Common myeloid progenitor, CD34-positive (primary cell): ENCODE data around the gene CCDC40.

Source experiments
- CTCF ChIA-PET: fragments of 350-600 bp; sonication (Branson Sonifier 250); formaldehyde crosslinking; loops from one replicate; lab custom pipeline; 2021; ENCODE audit warnings: antibody characterized with exemption; lab: Charles Lee
- POLR2A ChIA-PET: fragments of 350-600 bp; sonication (Branson Sonifier 250); formaldehyde crosslinking; loops from one replicate; lab custom pipeline; 2021; ENCODE audit warnings: antibody characterized with exemption; lab: Charles Lee
- DNase-seq, 3 donors: peaks; one replicate each; pipeline versions ENCODE4 v3.0.0 to v3.0.0-alpha.2; 2013
- H3K27ac ChIP-seq, 2 experiments: 1 replicate in 1 of 2; 2 replicates in 1 of 2; pipeline ENCODE4 v1.7.0; 2013; ENCODE audit warnings: inconsistent platforms in 2 of 2, low read length in 2 of 2, mild to moderate bottlenecking in 2 of 2, low read depth in 1 of 2, moderate library complexity in 1 of 2; ENCODE audit not compliant: severe bottlenecking in 2 of 2, insufficient read depth in 1 of 2, poor library complexity in 1 of 2
- H3K27me3 ChIP-seq, 5 experiments: replicated peaks in 2 of 5; 1 replicate in 3 of 5; 2 replicates in 2 of 5; pipeline versions ENCODE4 v1.6.1 to v1.7.0; 2013; ENCODE audit warnings: low read length in 4 of 5, mild to moderate bottlenecking in 2 of 5, moderate library complexity in 2 of 5, inconsistent platforms in 1 of 5; ENCODE audit not compliant: insufficient read depth in 5 of 5, control insufficient read depth in 4 of 5
- H3K36me3 ChIP-seq, 4 experiments: 1 replicate in 2 of 4; 2 replicates in 2 of 4; pipeline versions ENCODE4 v1.6.1 to v1.7.0; 2013; ENCODE audit warnings: low read length in 3 of 4, control low read depth in 1 of 4, mild to moderate bottlenecking in 1 of 4; ENCODE audit not compliant: control insufficient read depth in 4 of 4, insufficient read depth in 4 of 4
- H3K4me1 ChIP-seq, 4 experiments: 1 replicate in 3 of 4; 2 replicates in 1 of 4; pipeline versions ENCODE4 v1.6.1 to v1.7.1; 2013; ENCODE audit warnings: low read length in 3 of 4, mild to moderate bottlenecking in 3 of 4, control low read depth in 1 of 4, inconsistent platforms in 1 of 4, moderate library complexity in 1 of 4; ENCODE audit not compliant: control insufficient read depth in 4 of 4, insufficient read depth in 4 of 4; ENCODE audit errors: control extremely low read depth in 1 of 4
- H3K4me3 ChIP-seq, 7 experiments: 1 replicate in 4 of 7; 2 replicates in 3 of 7; pipeline versions ENCODE4 v1.5.1 to v1.7.0; 2013; ENCODE audit warnings: mild to moderate bottlenecking in 7 of 7, low read length in 6 of 7, moderate library complexity in 6 of 7, inconsistent platforms in 2 of 7, low read depth in 2 of 7, control low read depth in 1 of 7; ENCODE audit not compliant: insufficient read depth in 4 of 7, control insufficient read depth in 1 of 7; ENCODE audit errors: extremely low read depth in 1 of 7
- H3K9me3 ChIP-seq, 5 experiments: 1 replicate in 4 of 5; 2 replicates in 1 of 5; pipeline versions ENCODE4 v1.6.1 to v1.7.1; 2013; ENCODE audit warnings: low read length in 4 of 5, mild to moderate bottlenecking in 2 of 5, inconsistent platforms in 1 of 5, low read depth in 1 of 5, moderate library complexity in 1 of 5; ENCODE audit not compliant: control insufficient read depth in 4 of 5, insufficient read depth in 2 of 5; ENCODE audit errors: control extremely low read depth in 1 of 5
- WGBS: methylation state at CpG from one replicate; pipeline ENCODE4 v1.1.5; 2013; ENCODE audit not compliant: insufficient coverage; 5-methylcytosine and 5-hydroxymethylcytosine counted together

Gene CCDC40

GRCh38 chr17:80106176-80106575, 69.7 kb downstream of the CCDC40 start:
- ChIA-PET POLR2A (no interaction called here), CTCF (no interaction called here)
- WGBS, result 90% methylated on average over 7 of the region's 10 CpGs
- H3K36me3 ChIP-seq, result no peaks in the 10 kb centered on the region
- no peak overlapping the region for H3K4me3 ChIP-seq
- H3K27me3 ChIP-seq, result no peaks in the 10 kb centered on the region
- peaks cover 2 to 10% (median 9%) of the 10 kb centered on the region in 4 experiments for H3K4me1 ChIP-seq
- DNase-seq, result no peak
- no peaks in the 10 kb centered on the region for H3K9me3 ChIP-seq
- no peak overlapping the region for H3K27ac ChIP-seq

- Histone ChIP-seq H3K9me3 (no peaks in the 10 kb centered on the region), H3K36me3 (no peaks in the 10 kb centered on the region), H3K4me3 (no peak overlapping the region), H3K4me1 (peaks cover 2 to 8% (median 7%) of the 10 kb centered on the region in 4 experiments), H3K27me3 (no peaks in the 10 kb centered on the region), H3K27ac (no peak overlapping the region)
- no peak for DNase-seq
- ChIA-PET POLR2A (no interaction called here), CTCF (no interaction called here)
- 89% methylated on average over 11 of the region's 12 CpGs for WGBS
Observed at GRCh38 chr17:80106751-80107150, 70.3 kb downstream of the CCDC40 start.

GRCh38 chr17:80107231-80108021, 71.0 kb downstream of the CCDC40 start:
- Histone ChIP-seq H3K27ac (no peak overlapping the region), H3K4me3 (no peak overlapping the region), H3K4me1 (peaks cover 0 to under 1% (median under 1%) of the 10 kb centered on the region in 4 experiments), H3K27me3 (no peaks in the 10 kb centered on the region), H3K9me3 (no peaks in the 10 kb centered on the region), H3K36me3 (no peaks in the 10 kb centered on the region)
- no peak for DNase-seq
- ChIA-PET POLR2A (no interaction called here), CTCF (no interaction called here)
- 94% methylated on average over 45 of the region's 46 CpGs for WGBS

- ChIA-PET CTCF (no interaction called here), POLR2A (no interaction called here)
- WGBS, result 93% methylated on average over 35 of the region's 40 CpGs
- H3K36me3 ChIP-seq, result no peaks in the 10 kb centered on the region
- H3K27ac ChIP-seq, result no peak overlapping the region
- H3K4me1 ChIP-seq, result no peaks in the 10 kb centered on the region
- H3K4me3 ChIP-seq, result no peak overlapping the region
- DNase-seq, result no peak
- H3K27me3 ChIP-seq, result no peaks in the 10 kb centered on the region
- no peaks in the 10 kb centered on the region for H3K9me3 ChIP-seq
Observed at GRCh38 chr17:80108036-80108971, 71.9 kb downstream of the CCDC40 start.

- Histone ChIP-seq H3K9me3 (no peaks in the 10 kb centered on the region), H3K36me3 (no peaks in the 10 kb centered on the region), H3K4me3 (no peak overlapping the region), H3K4me1 (no peaks in the 10 kb centered on the region), H3K27ac (no peak overlapping the region), H3K27me3 (no peaks in the 10 kb centered on the region)
- CTCF ChIA-PET, result no interaction called here
- POLR2A ChIA-PET, result no interaction called here
- no peak for DNase-seq
- WGBS, result 96% methylated on average over 13 of the region's 13 CpGs
Observed at GRCh38 chr17:80109066-80109660, 72.7 kb downstream of the CCDC40 start.

GRCh38 chr17:80109713-80110446, 73.4 kb downstream of the CCDC40 start:
- no peak for DNase-seq
- POLR2A ChIA-PET, result no interaction called here
- Histone ChIP-seq H3K27me3 (no peaks in the 10 kb centered on the region), H3K4me3 (no peak overlapping the region), H3K9me3 (no peaks in the 10 kb centered on the region), H3K36me3 (peaks cover 0 to 1% (median 0%) of the 10 kb centered on the region in 4 experiments), H3K4me1 (no peaks in the 10 kb centered on the region), H3K27ac (no peak overlapping the region)
- CTCF ChIA-PET, result no interaction called here
- WGBS, result 95% methylated on average over 29 of the region's 30 CpGs
